GM12892 (cell line): ENCODE results near the gene CFAP298. TPM values are rescaled to one million over a fixed set of nuclear protein-coding genes. Genes with fewer than 3 reads are reported as not detected.
A peak's percentile ranks its signal among the peaks of the same experiment; 100 is the strongest.
"Not testable (repeated sequence)": the region's sequence is repeated elsewhere in the genome, so short reads cannot be mapped to it uniquely, and the experiment has no call there.

Source experiments
- DNase-seq: peaks from one replicate; pipeline ENCODE4 v3.0.0; 2011; ENCODE audit not compliant: insufficient read length
- FAIRE-seq: peaks from 2 replicates; lab custom pipeline; 2011; peaks lifted over from hg19 to GRCh38; lab: Jason Lieb, UNC
- POLR2A ChIP-seq: IDR thresholded peaks from 2 replicates; pipeline ENCODE4 v1.6.1; 2011; ENCODE audit warnings: low read depth, low read length, control low read depth
- POLR2AphosphoS5 ChIP-seq: IDR thresholded peaks from 2 replicates; pipeline ENCODE4 v1.6.1; 2011; ENCODE audit warnings: low read depth, low read length, control low read depth
- TAF1 ChIP-seq: IDR thresholded peaks from 2 replicates; pipeline ENCODE4 v1.6.1; 2011; ENCODE audit warnings: low read depth, mild to moderate bottlenecking, control low read depth, low read length, borderline replicate concordance
- polyA plus RNA-seq: library from polyadenylated mRNA; unstranded; fragments of >200 nt; gene quantifications from one replicate; pipeline ENCODE4 v1.2.1, GENCODE V29; 2012; ENCODE audit warnings: missing spikeins, inconsistent platforms; ENCODE audit not compliant: missing spikeins

Gene CFAP298, protein sequence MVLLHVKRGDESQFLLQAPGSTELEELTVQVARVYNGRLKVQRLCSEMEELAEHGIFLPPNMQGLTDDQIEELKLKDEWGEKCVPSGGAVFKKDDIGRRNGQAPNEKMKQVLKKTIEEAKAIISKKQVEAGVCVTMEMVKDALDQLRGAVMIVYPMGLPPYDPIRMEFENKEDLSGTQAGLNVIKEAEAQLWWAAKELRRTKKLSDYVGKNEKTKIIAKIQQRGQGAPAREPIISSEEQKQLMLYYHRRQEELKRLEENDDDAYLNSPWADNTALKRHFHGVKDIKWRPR
- polyA plus RNA-seq: 31.0 TPM

DNA sequence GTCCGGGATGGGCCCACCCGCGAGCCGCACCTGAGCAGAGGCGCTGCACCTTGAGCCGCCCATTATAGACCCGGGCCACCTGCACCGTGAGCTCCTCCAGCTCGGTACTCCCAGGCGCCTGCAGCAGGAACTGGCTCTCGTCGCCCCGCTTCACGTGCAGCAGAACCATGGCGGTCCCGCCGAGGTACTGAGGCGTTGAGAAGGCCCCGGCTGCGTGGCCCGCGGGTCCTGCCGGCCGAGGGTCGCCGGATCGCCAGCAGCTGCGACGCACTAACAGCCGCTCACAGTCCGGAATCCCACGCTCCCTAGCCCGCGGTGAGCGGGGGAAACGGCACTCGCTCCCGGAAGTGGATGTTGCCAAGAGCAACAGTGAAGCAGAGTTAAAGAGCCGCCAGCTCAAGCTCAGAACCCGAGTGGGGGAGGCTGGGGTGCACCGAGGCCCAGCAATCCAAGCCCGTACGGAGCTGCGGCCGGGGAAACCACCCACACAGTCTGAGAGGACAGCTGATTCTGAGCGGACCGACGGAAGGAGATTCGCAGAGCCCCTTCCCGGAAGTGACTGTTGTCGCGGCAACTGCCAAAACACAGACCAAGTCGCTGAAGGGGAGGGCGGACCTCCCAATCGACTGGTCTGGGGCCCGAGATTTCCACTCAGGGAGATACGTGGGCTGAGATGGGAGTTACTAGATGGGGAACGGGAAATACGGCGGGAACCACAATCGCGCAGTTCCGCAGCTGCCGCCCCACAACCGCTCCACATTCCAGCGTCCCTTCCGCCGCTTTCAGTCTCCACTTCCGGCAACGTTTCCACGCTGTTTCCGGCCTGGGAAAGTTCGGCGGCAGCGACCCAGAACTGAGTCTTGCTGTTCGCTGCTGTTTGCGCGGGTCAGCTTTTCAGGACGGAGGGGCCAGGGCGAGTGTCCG, at the start of gene CFAP298:
Gene CFAP298 (minus strand): TSS at position 303 of the 924 bp plus-strand sequence. CDS start 134 bp downstream, at position 169.
- DNase-seq: peak; percentile 75
- TF ChIP-seq POLR2A (peak; percentile 48; the same call in 1 of the 2 replicates), POLR2AphosphoS5 (peak; percentile 68), TAF1 (no peak; the same call in 1 of the 2 replicates)
- peak; percentile 94 for FAIRE-seq

DNA sequence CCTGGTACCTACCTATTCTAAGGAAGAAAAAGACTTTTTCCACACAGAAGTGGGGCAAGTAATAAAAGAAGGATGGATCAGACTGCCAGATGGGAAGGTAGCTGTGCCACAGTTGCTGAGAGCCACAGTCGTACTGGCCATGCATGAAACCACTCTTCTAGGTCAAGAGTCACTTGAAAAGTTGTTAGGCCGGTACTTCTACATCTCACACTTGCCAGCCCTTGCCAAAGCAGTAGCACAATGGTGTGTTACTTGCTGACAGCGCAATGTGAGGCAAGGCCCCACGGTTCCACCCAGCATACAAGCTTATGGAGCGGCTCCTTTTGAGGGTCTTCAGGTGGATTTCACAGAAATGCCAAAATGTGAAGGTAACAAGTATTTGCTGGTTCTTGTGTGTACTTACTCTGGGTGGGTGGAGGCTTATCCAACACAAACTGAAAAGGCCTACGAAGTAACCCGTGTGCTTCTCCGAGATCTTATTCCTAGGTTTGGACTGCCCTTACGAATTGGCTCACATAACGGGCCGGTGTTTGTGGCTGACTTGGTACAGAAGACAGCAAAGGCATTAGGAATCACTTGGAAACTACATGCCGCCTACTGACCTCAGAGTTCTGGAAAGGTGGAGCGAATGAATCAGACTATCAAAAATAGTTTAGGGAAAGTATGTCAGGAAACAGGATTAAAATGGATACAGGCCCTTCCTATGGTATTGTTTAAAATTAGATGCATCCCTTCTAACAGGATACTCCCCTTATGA, 49.0 kb upstream of the CFAP298 start:
- not testable (repeated sequence) for FAIRE-seq

DNA sequence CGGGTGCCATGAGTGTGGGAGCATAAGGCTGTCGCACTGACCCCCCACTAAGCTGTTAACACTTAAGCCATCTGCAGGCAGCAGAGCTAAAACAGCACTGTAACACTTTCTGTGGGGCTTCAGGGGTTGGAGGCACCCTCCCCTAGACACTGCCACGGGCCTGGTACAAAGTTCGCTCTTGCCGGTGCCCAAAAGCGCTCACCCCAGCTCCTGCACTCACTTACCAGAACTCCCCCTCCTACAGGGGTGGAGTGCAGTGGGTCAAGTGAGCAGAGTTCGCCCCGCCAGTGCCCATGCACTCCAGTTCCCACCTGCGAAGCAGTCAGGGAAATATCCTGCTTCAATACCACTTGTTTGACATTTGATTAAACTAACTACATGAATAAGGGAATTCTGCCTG, 46.3 kb upstream of the CFAP298 start:
- FAIRE-seq: no peak

More for the DNA sequence above, 49.0 kb upstream of the CFAP298 start:
- not testable (repeated sequence) for DNase-seq

DNA sequence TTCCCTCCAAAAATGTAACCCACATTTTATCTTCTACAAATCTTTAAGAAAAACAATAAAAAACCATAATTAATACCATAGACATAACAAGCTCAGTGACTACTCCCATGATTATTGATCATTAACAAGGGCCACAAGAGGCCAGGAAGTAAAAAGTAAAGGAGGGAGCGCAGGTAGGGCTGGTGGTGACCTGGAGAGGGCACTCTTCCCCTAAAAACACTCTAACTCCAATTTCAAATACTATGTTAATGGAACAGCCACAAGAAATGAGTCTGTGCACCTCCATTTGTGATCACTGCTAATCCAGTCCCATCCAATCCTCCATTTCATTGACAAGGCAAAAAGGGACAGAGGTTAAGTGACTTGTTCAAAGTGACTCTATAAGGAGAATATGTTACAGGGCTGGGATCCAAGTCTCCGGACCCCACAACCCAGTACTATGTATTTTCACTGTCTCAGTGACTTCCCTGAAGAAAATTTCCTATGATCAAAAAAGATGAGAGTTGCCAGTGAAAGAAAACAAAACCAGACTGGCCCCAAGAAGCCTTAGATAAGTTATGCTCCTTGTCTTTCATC, 41.2 kb upstream of the CFAP298 start:
- FAIRE-seq (peak; percentile 86), DNase-seq (no peak)
- no peak for TF ChIP-seq POLR2AphosphoS5
- no peak for TF ChIP-seq TAF1
- no peak for TF ChIP-seq POLR2A

More for the DNA sequence above, 46.3 kb upstream of the CFAP298 start:
- no peak for DNase-seq
- TF ChIP-seq POLR2AphosphoS5 (no peak), TAF1 (no peak), POLR2A (no peak)

DNA sequence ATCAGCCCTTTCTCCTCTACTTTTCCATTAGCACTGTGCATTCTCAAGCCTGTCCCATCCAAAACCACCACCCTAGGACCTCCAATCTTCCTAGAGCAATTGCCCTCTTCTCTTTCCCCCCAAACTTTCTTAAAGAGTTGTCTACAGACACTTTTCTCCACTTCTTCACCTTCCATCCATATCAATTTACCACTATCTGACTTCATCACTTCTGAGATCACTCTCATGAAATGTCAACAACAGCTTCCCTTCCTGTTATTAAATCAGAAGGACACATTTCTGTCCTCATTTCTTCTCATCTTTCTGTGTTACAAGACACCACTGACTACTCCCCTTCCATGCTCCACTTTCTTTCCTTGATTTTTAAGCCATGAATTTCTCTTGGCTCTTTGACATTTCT, 36.0 kb upstream of the CFAP298 start:
- TF ChIP-seq POLR2AphosphoS5 (no peak), TAF1 (no peak), POLR2A (no peak)
- FAIRE-seq (no peak), DNase-seq (no peak)

DNA sequence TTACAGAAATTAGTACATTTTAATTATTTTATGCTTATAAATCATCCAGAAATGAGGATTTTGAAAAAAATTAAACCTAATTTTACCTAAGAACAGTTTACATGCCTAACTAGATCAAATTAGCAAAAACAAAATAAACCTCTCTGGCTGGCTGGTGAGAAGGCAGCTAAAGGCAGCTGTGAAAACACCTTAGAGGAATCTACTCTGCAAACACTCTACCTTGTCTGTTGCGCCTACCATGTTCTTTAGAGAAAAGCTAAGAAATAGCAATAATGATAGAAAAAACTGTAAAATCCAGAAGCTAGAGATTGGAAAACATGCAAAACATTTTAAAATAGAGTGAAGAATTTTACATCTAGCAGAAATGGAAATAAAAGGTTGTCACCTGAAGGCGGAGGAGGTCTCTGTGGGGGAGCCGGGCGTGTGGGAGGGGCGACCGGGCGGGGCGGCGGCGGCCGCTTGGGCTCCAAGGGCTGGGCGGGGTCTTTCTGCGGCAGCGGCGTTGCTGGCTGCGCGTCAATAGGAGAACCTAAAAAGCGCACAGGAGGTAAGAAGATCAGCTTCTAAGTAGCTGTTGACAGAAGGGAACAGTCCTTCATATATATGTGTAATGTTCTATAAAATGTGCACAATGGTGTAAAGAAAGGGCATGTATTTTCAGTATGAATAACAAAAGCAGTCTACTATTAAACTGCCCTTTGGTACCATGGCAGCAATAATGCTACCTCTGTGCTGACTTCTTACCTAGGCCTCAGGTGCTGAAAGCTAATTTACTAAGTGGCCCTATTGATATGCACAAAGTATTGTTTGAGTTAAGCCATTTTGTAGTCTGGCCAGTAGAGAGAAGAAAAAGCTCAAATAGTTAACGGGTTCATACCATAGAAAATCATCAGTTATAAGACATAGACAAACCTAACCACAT, 33.3 kb upstream of the CFAP298 start:
- no peak for DNase-seq
- no peak for FAIRE-seq
- TF ChIP-seq TAF1: no peak
- no peak for TF ChIP-seq POLR2A
- TF ChIP-seq POLR2AphosphoS5: no peak

DNA sequence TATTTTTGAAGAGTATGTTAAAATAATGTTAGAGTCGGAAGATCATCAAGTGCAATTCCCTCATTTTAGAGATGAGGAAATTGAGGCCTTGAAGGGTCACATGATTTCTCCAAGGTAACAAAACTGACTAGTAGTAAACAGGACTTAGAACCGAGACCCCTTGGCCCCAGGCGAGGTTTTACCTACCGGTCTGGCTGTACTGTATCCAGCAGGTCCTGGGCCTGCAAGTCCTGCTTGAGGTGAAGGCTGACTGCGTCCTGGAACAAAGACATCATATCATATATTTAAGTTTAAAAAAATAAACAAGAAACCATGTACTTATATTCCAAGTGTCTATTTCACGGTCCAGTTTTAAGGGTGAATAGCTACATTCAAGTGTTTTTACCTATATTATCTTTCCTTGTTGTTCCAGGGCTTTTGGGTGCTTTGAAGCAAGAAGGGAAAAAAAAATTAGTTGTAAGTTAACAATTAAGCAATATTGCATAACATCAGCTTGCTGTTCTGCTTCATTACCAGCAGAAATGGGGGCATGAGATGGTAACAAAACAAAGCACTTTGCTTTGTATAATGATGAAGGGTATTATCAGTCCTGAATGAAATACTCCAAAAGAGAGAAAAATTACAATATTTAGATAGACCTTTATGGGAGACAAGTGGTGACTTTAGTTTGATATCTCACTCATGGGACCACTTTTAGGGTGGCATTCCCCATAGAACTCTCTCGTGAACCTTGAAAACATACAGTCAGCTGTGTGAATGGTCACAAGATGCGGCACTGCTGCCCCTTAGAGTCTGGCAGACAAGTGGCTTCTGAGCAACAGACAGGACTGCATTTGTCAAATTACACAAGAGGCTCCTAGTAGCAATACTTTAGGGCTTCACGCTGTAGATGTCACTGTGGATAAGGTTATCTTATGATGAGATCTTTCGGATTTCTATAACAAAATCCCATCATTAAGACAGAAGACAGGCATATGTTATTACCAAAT, 29.8 kb upstream of the CFAP298 start:
- FAIRE-seq (no peak), DNase-seq (no peak)
- TF ChIP-seq POLR2AphosphoS5 (no peak), TAF1 (no peak), POLR2A (no peak)

DNA sequence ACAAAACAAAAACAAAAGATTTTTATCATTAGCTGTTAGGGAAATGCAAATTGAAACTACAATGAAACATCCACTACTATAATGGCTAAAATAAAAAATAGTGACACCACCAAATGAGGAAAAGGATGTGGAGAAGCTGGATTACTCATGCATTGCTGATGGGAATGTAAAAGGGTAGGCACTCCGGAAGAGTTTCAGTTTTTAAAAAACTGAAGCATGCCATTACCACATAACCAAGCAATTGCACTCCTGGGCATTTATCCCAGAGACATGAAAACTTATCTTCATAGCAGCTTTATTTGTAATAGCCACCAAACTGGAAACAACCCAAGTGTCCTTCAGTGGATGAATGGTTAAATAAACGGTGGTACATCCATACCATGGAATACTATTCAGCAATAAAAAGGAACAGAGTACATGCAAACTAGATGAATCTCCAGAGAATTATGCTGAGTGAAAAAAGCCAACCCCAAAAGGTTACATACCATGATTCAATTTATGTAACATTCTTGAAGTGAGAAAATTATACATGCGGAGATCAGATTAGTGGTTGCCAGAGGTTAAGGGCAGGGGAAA, 14.5 kb upstream of the CFAP298 start:
- no peak for FAIRE-seq
- no peak for TF ChIP-seq POLR2AphosphoS5
- no peak for TF ChIP-seq TAF1
- no peak for TF ChIP-seq POLR2A
- no peak for DNase-seq

DNA sequence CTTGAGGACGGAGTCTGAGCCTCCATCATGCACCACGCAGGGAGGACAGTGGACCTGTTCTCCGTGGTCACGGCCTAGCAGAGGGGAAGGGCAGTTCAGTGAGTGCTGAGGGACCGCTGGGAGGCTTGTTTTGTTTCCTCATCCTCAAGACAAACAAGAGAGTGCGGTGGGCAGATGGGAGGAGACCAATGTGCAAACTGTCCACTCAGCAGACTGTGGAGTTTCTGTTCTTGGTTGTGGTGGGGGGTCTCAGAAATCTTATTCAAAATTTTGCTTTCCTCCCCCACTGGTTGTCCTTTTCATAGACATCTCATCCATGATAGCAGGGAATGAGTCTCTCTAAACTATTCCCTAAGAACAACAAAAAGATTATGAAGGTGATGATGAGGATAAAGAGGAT, 6.0 kb upstream of the CFAP298 start:
- FAIRE-seq, DNase-seq: not testable (repeated sequence)
